ENCODE measurements around the gene EARS2.

DNA sequence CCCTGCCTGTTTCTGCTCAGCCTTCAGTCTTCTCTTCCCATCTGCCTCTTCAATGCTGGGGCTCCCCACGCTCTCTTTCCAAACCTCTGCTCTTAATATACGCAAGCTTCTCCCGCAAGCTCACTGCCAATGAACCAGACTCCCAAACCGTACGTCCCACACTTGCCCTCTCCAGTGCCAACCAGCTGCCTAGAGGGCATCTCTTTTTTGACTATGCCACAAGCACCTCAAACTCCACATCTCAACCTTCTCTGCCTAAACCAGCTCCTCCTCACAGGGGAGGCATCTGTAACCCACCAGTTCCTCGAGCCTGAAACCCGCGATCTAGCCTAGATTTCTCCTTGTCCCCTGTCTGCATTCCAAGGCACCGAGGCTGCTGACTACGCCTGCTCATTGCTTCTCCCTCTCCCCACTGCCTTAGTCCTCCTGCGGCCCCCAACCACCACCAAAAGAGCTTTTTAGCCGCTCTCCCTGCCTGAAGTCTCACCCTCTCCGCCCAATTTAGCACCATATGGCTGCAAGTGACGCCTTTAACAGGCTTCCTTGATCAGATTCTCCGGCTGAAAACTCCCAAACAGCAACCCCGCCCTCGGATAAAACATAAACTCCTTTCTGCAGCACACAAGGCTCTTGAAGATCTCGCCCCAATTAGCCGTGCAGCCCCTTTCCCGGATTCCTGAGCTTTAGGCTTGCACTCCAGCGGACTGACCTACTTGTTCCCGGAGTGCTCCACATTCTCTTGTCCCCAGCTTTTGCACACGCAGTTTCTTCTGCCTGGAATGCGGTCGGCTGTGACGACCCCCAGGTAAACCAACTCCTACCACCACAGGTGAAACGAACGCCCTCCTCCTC is 48.3 kb downstream of the EARS2 start:
- TF ChIP-seq, protein P1, sequence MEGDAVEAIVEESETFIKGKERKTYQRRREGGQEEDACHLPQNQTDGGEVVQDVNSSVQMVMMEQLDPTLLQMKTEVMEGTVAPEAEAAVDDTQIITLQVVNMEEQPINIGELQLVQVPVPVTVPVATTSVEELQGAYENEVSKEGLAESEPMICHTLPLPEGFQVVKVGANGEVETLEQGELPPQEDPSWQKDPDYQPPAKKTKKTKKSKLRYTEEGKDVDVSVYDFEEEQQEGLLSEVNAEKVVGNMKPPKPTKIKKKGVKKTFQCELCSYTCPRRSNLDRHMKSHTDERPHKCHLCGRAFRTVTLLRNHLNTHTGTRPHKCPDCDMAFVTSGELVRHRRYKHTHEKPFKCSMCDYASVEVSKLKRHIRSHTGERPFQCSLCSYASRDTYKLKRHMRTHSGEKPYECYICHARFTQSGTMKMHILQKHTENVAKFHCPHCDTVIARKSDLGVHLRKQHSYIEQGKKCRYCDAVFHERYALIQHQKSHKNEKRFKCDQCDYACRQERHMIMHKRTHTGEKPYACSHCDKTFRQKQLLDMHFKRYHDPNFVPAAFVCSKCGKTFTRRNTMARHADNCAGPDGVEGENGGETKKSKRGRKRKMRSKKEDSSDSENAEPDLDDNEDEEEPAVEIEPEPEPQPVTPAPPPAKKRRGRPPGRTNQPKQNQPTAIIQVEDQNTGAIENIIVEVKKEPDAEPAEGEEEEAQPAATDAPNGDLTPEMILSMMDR (IDR thresholded peaks at IDR 0.05; ENCODE audit: low read length): no peak
- TF ChIP-seq EZH2 (IDR thresholded peaks at IDR 0.05; ENCODE audit: borderline replicate concordance, low read length): no peak

Measured in OCI-LY1 (cell line).